Hepatocyte (in vitro differentiated cells): ENCODE results near the gene STPG4. TPM values are rescaled to one million over a fixed set of nuclear protein-coding genes. Genes with fewer than 3 reads are reported as not detected.

Experiments used
- DNase-seq: peaks from one replicate; pipeline ENCODE4 v3.0.0-alpha.2; 2016; ENCODE audit warnings: low spot score
- H2AFZ ChIP-seq: fragments of 200-600 bp; sonication (generic); 2 replicates; pipeline ENCODE4 v1.6.0; 2016; ENCODE audit warnings: antibody characterized with exemption, mild to moderate bottlenecking
- H3K27ac ChIP-seq: fragments of 200-600 bp; sonication (generic); 2 replicates; pipeline ENCODE4 v1.5.1; 2016; ENCODE audit warnings: mild to moderate bottlenecking
- H3K27me3 ChIP-seq: fragments of 200-600 bp; sonication (generic); 2 replicates; pipeline ENCODE4 v1.6.1; 2016
- H3K36me3 ChIP-seq: fragments of 200-600 bp; sonication (generic); replicated peaks from 2 replicates; pipeline ENCODE4 v1.5.1; 2016; ENCODE audit warnings: low read depth; ENCODE audit not compliant: insufficient read depth
- H3K4me1 ChIP-seq: fragments of 200-600 bp; sonication (generic); 2 replicates; pipeline ENCODE4 v1.5.1; 2016; ENCODE audit warnings: mild to moderate bottlenecking, moderate library complexity; ENCODE audit not compliant: insufficient read depth
- H3K4me2 ChIP-seq: fragments of 200-600 bp; sonication (generic); 2 replicates; pipeline ENCODE4 v1.6.0; 2016
- H3K4me3 ChIP-seq: fragments of 200-600 bp; sonication (generic); 2 replicates; pipeline ENCODE4 v1.5.1; 2016; ENCODE audit warnings: mild to moderate bottlenecking
- H3K79me2 ChIP-seq: fragments of 200-600 bp; sonication (generic); 2 replicates; pipeline ENCODE4 v1.6.0; 2017; ENCODE audit warnings: mild to moderate bottlenecking
- H3K9me2 ChIP-seq: fragments of 200-600 bp; sonication (generic); replicated peaks from 2 replicates; pipeline ENCODE4 v1.6.0; 2017; ENCODE audit warnings: mild to moderate bottlenecking; ENCODE audit not compliant: insufficient read depth
- H3K9me3 ChIP-seq: fragments of 200-600 bp; sonication (generic); 2 replicates; pipeline ENCODE4 v1.5.1; 2016; ENCODE audit warnings: low read depth, mild to moderate bottlenecking
- H4K20me1 ChIP-seq: fragments of 200-600 bp; sonication (generic); 2 replicates; pipeline ENCODE4 v1.6.0; 2016; ENCODE audit warnings: mild to moderate bottlenecking; ENCODE audit not compliant: insufficient read depth, poor library complexity, severe bottlenecking
- EZH2 ChIP-seq: fragments of 200-600 bp; sonication (generic); IDR thresholded peaks from 2 replicates; pipeline ENCODE4 v1.6.1; 2016; ENCODE audit warnings: antibody characterized with exemption, mild to moderate bottlenecking, borderline replicate concordance
- EZH2phosphoT487 ChIP-seq: fragments of 200-600 bp; sonication (generic); IDR thresholded peaks from one replicate; pipeline ENCODE4 v1.6.1; 2018; ENCODE audit warnings: antibody characterized with exemption, mild to moderate bottlenecking, low read depth, moderate library complexity; ENCODE audit not compliant: unreplicated experiment, severe bottlenecking
- WGBS: methylation state at CpG from one replicate; pipeline ENCODE4 v1.1.6; 2016; ENCODE audit warnings: low lambda C conversion rate; ENCODE audit errors: missing lambda C conversion rate; 5-methylcytosine and 5-hydroxymethylcytosine counted together
- polyA plus RNA-seq: library from polyadenylated mRNA; unstranded; fragments of >200 nt; fragmentation: Nextera tagmentation; extraction: Ambion mirVana; gene quantifications from 2 replicates; pipeline ENCODE4 v1.2.1, GENCODE V29; 2016
- total RNA-seq: library from RNA; depleted of rRNA; stranded (reverse); fragments of >200 nt; gene quantifications from 2 replicates; pipeline ENCODE4 v1.2.3, GENCODE V29; 2014
- TF ChIP-seq, protein P1 (sequence below): fragments of 200-600 bp; sonication (generic); IDR thresholded peaks from 2 replicates; pipeline ENCODE4 v1.5.1; 2016; ENCODE audit warnings: antibody characterized with exemption, mild to moderate bottlenecking; ENCODE audit not compliant: poor library complexity

STPG4 gene
- total and polyA plus RNA-seq, 2 experiments from 2014 or later, result 0.19 TPM; not detected in 1

DNA sequence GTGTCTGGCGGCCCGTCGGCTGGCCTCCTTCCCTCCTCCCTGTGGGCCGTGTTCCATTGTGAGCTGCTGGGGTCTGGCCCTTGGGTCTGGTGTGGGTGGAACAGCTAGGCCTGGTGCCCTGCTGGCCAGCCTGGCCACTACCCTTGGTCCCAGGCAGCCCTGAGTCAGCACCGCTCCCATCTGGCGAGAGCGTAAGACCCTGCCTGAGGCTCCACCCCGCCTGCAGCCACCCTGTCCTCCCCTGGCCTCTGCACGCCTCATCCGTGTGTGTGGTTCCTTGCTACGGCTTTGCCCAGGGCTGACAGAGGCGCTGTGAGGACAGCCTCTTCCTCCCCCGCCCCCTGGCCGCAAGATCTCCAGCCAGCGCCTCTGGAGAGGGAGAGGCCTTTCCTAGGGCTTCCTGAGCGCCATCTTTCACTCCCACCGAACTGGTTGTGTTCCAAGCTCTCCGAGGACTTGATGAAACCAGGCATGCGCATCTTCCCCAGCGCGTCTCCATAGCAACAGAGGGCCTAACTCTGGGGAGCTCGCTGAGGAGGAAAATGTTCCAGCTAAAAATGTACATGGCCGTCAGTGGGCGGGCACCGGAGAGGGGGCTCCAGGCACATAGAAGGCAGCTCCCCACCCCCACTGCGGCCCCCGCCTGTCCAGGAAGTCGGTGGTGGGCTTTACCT, 83.0 kb downstream of the STPG4 start:
- Histone ChIP-seq H2AFZ (no peak overlapping the region), H3K27me3 (no peaks in the 10 kb centered on the region), H3K79me2 (no peaks in the 10 kb centered on the region), H3K4me3 (no peak overlapping the region), H4K20me1 (no peaks in the 10 kb centered on the region), H3K27ac (no peak overlapping the region), H3K4me2 (no peak overlapping the region), H3K4me1 (peaks cover 26% of the 10 kb centered on the region), H3K36me3 (no peaks in the 10 kb centered on the region), H3K9me3 (no peaks in the 10 kb centered on the region), H3K9me2 (no peaks in the 10 kb centered on the region)
- TF ChIP-seq, protein P1, sequence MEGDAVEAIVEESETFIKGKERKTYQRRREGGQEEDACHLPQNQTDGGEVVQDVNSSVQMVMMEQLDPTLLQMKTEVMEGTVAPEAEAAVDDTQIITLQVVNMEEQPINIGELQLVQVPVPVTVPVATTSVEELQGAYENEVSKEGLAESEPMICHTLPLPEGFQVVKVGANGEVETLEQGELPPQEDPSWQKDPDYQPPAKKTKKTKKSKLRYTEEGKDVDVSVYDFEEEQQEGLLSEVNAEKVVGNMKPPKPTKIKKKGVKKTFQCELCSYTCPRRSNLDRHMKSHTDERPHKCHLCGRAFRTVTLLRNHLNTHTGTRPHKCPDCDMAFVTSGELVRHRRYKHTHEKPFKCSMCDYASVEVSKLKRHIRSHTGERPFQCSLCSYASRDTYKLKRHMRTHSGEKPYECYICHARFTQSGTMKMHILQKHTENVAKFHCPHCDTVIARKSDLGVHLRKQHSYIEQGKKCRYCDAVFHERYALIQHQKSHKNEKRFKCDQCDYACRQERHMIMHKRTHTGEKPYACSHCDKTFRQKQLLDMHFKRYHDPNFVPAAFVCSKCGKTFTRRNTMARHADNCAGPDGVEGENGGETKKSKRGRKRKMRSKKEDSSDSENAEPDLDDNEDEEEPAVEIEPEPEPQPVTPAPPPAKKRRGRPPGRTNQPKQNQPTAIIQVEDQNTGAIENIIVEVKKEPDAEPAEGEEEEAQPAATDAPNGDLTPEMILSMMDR, result no peak
- TF ChIP-seq EZH2phosphoT487 (no peak), EZH2 (no peak)
- 96% methylated on average over 27 of the region's 28 CpGs for WGBS
- DNase-seq, result no peak

GRCh38 chr2:47070920-47071824, 83.9 kb downstream of the STPG4 start:
- H3K9me3 ChIP-seq, result no peaks in the 10 kb centered on the region
- H3K27me3 ChIP-seq, result no peaks in the 10 kb centered on the region
- no peaks in the 10 kb centered on the region for H3K9me2 ChIP-seq
- H2AFZ ChIP-seq, result no peak overlapping the region
- 87% methylated on average over 15 of the region's 15 CpGs for WGBS
- H3K4me3 ChIP-seq, result no peak overlapping the region
- no peak for DNase-seq
- TF ChIP-seq, protein P1, result no peak
- TF ChIP-seq EZH2 (no peak), EZH2phosphoT487 (no peak)
- no peaks in the 10 kb centered on the region for H4K20me1 ChIP-seq
- no peak overlapping the region for H3K27ac ChIP-seq
- H3K36me3 ChIP-seq, result no peaks in the 10 kb centered on the region
- no peak overlapping the region for H3K4me2 ChIP-seq
- H3K4me1 ChIP-seq, result peaks cover 18% of the 10 kb centered on the region
- no peaks in the 10 kb centered on the region for H3K79me2 ChIP-seq

DNA sequence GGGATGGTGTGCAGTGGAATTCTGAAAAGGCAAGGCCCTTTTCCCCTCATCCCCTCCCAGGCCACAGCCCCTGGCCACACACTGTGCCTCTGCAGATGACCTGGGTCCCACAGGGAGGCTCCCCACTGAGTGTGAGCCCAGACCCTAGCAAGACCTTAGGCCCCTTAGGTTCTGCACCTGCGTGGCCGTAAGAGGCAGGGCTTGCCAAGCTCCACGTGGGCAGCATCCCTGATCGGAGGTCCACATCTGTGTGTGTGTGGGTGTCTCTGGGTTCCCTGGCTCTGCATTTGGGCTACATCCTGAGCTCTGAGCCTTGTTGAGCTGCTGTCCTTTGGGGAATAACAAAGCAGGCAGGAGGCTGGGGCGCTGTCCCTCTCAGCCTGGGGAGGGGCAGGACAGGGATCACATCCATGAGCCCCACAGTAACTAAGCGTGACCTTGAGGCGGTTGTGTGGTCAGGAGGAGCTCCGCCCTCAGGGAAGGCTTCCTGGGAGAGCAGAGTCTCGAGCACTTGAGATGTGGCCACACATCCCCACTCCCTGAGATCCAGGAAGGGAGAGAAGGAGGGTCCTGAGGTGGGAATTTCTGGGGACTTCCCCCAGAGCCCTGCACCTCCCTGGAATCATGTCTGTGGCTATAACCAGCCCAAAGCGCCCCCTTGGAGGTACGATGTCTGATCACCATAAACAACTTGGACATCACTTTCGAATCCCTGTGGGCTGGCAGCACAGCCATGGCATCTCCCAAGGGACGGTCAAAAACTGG, 84.8 kb downstream of the STPG4 start:
- Histone ChIP-seq H3K27me3 (no peaks in the 10 kb centered on the region), H3K4me1 (peaks cover 18% of the 10 kb centered on the region), H3K9me2 (no peaks in the 10 kb centered on the region), H3K27ac (peak overlapping the region; percentile 74), H3K36me3 (no peaks in the 10 kb centered on the region), H3K4me2 (no peak overlapping the region), H3K4me3 (no peak overlapping the region), H3K79me2 (no peaks in the 10 kb centered on the region), H2AFZ (no peak overlapping the region), H3K9me3 (no peaks in the 10 kb centered on the region), H4K20me1 (no peaks in the 10 kb centered on the region)
- whole genome bisulfite sequencing, result 81% methylated on average over 13 of the region's 13 CpGs
- no peak for DNase-seq
- no peak for TF ChIP-seq EZH2phosphoT487
